NCI-H2081 (cell line): Measurements from ENCODE around the gene SPECC1.
"Not testable (repeated sequence)": the region's sequence is repeated elsewhere in the genome, so short reads cannot be mapped to it uniquely, and the experiment has no call there.

Source experiments
- DNase-seq, 2 experiments: peaks; one replicate each; lab custom pipeline; 2025; lab: John Stamatoyannopoulos, UW

SPECC1 gene

GRCh38 chr17:20127360-20128035 lies 118.3 kb downstream of the SPECC1 start:
- DNase-seq: no peak

- no peak for DNase-seq
Measured at GRCh38 chr17:20128036-20128667, 119.0 kb downstream of the SPECC1 start.

- no peak for DNase-seq
Measured at GRCh38 chr17:20133517-20133916, 124.4 kb downstream of the SPECC1 start.

GRCh38 chr17:20141198-20141972 lies 132.2 kb downstream of the SPECC1 start:
- DNase-seq: no peak

- DNase-seq: no peak
Measured at GRCh38 chr17:20142268-20142667, 133.1 kb downstream of the SPECC1 start.

- no peak for DNase-seq
Measured at GRCh38 chr17:20143740-20144139, 134.6 kb downstream of the SPECC1 start.

- no peak for DNase-seq
Measured at GRCh38 chr17:20145567-20145966, 136.4 kb downstream of the SPECC1 start.

GRCh38 chr17:20149251-20149650 lies 140.1 kb downstream of the SPECC1 start:
- no peak for DNase-seq

- DNase-seq: no peak
Measured at GRCh38 chr17:20151174-20151573, 142.0 kb downstream of the SPECC1 start.

GRCh38 chr17:20153231-20153630 lies 144.1 kb downstream of the SPECC1 start:
- no peak for DNase-seq

- no peak for DNase-seq
Measured at GRCh38 chr17:20154286-20155000, 145.3 kb downstream of the SPECC1 start.

- peak; percentile 92 to 95 for DNase-seq
Measured at GRCh38 chr17:20155258-20156195, 146.4 kb downstream of the SPECC1 start.

GRCh38 chr17:20156196-20157000 lies 147.2 kb downstream of the SPECC1 start:
- DNase-seq: peak in 1 of 2 experiments; percentile 31

- DNase-seq: no peak
Measured at GRCh38 chr17:20157001-20157310, 147.8 kb downstream of the SPECC1 start.

GRCh38 chr17:20158580-20158979 lies 149.4 kb downstream of the SPECC1 start:
- no peak for DNase-seq

GRCh38 chr17:20159406-20160069 lies 150.4 kb downstream of the SPECC1 start:
- DNase-seq: no peak

- not testable (repeated sequence) for DNase-seq
Measured at GRCh38 chr17:20165516-20165915, 156.4 kb downstream of the SPECC1 start.

- no peak for DNase-seq
Measured at GRCh38 chr17:20170085-20170484, 160.9 kb downstream of the SPECC1 start.

GRCh38 chr17:20171741-20172365 lies 162.7 kb downstream of the SPECC1 start:
- DNase-seq: no peak

GRCh38 chr17:20172376-20172775 lies 163.2 kb downstream of the SPECC1 start:
- DNase-seq: no peak
